Endothelial cell (in vitro differentiated cells): ENCODE data around the gene MSLN. TPM values are rescaled to one million over a fixed set of nuclear protein-coding genes. Genes with fewer than 3 reads are reported as not detected.

Experiments
- DNase-seq: peaks from one replicate; pipeline ENCODE4 v3.0.0; 2021; ENCODE audit warnings: low spot score
- H3K27ac Mint-ChIP-seq: one replicate; pipeline ENCODE4 v1.8.0; 2021; ENCODE audit warnings: mixed read lengths, inconsistent platforms; ENCODE audit not compliant: unreplicated experiment
- H3K27me3 Mint-ChIP-seq: one replicate; pipeline ENCODE4 v1.8.0; 2021; ENCODE audit warnings: mild to moderate bottlenecking, moderate library complexity, mixed read lengths, inconsistent platforms; ENCODE audit not compliant: unreplicated experiment
- H3K36me3 Mint-ChIP-seq: one replicate; pipeline ENCODE4 v1.8.0; 2021; ENCODE audit warnings: mild to moderate bottlenecking, low read depth, mixed read lengths, inconsistent platforms; ENCODE audit not compliant: unreplicated experiment
- H3K4me1 Mint-ChIP-seq: one replicate; pipeline ENCODE4 v1.8.0; 2021; ENCODE audit warnings: mild to moderate bottlenecking, mixed read lengths, inconsistent platforms; ENCODE audit not compliant: unreplicated experiment
- H3K4me3 Mint-ChIP-seq: one replicate; pipeline ENCODE4 v1.8.0; 2021; ENCODE audit warnings: mild to moderate bottlenecking, mixed read lengths, inconsistent platforms; ENCODE audit not compliant: unreplicated experiment
- H3K9me3 Mint-ChIP-seq: one replicate; pipeline ENCODE4 v1.8.0; 2021; ENCODE audit warnings: mixed read lengths, inconsistent platforms; ENCODE audit not compliant: unreplicated experiment
- total RNA-seq: library from RNA; stranded (reverse); fragmentation: NEBNext Ultra II Directional; extraction: Animal tissue kit (Norgen Biotek cat#: 25700); gene quantifications from one replicate; pipeline ENCODE4 v1.2.1, GENCODE V29; 2021; ENCODE audit not compliant: unreplicated experiment
- TF ChIP-seq, protein P1 (sequence below): fragments of 200-600 bp; sonication (generic); IDR thresholded peaks from one replicate; pipeline ENCODE4 v1.5.0; 2021; ENCODE audit warnings: antibody characterized with exemption; ENCODE audit not compliant: unreplicated experiment

The MSLN gene
- total RNA-seq, 1 donor from 2014 or later: 0.44 TPM

DNA sequence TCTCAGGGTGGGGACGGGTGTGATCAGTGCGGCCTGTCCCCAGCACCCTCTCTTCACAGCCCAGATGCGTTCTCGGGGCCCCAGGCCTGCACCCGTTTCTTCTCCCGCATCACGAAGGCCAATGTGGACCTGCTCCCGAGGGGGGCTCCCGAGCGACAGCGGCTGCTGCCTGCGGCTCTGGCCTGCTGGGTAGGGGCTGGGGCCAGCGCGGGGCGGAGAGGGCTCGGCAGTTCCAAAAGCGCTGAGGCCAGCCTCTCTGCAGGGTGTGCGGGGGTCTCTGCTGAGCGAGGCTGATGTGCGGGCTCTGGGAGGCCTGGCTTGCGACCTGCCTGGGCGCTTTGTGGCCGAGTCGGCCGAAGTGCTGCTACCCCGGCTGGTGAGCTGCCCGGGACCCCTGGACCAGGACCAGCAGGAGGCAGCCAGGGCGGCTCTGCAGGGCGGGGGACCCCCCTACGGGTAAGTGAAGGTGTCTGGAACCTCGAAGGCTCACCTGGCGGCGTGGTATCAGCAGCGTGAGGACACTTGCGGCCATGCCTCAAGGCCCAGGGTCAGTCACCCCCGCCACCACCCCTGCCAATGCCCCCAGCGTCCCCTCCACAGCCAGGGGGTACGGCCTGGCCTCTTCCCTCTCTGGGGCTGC lies 4.4 kb downstream of the MSLN start:
- TF ChIP-seq, protein P1, sequence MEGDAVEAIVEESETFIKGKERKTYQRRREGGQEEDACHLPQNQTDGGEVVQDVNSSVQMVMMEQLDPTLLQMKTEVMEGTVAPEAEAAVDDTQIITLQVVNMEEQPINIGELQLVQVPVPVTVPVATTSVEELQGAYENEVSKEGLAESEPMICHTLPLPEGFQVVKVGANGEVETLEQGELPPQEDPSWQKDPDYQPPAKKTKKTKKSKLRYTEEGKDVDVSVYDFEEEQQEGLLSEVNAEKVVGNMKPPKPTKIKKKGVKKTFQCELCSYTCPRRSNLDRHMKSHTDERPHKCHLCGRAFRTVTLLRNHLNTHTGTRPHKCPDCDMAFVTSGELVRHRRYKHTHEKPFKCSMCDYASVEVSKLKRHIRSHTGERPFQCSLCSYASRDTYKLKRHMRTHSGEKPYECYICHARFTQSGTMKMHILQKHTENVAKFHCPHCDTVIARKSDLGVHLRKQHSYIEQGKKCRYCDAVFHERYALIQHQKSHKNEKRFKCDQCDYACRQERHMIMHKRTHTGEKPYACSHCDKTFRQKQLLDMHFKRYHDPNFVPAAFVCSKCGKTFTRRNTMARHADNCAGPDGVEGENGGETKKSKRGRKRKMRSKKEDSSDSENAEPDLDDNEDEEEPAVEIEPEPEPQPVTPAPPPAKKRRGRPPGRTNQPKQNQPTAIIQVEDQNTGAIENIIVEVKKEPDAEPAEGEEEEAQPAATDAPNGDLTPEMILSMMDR: no peak
- Mint-ChIP-seq H3K36me3 (no peaks in the 10 kb centered on the region), H3K4me1 (no peaks in the 10 kb centered on the region), H3K4me3 (no peak overlapping the region), H3K27me3 (peaks cover 4% of the 10 kb centered on the region), H3K27ac (no peak overlapping the region), H3K9me3 (no peaks in the 10 kb centered on the region)
- no peak for DNase-seq

DNA sequence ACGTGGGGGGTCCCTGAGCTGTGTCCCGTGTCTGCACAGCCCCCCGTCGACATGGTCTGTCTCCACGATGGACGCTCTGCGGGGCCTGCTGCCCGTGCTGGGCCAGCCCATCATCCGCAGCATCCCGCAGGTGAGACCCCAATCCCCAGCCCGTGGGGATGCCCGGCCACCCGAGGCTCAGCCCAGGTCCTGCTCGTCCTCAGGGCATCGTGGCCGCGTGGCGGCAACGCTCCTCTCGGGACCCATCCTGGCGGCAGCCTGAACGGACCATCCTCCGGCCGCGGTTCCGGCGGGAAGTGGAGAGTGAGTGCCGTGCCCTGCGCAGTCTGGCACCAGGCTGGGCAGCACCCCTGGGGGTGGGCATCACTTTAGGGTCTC lies 4.9 kb downstream of the MSLN start:
- Mint-ChIP-seq H3K36me3 (no peaks in the 10 kb centered on the region), H3K4me3 (no peak overlapping the region), H3K4me1 (no peaks in the 10 kb centered on the region), H3K9me3 (no peaks in the 10 kb centered on the region), H3K27me3 (peaks cover 4% of the 10 kb centered on the region), H3K27ac (no peak overlapping the region)
- DNase-seq: no peak
- TF ChIP-seq, protein P1: no peak

DNA sequence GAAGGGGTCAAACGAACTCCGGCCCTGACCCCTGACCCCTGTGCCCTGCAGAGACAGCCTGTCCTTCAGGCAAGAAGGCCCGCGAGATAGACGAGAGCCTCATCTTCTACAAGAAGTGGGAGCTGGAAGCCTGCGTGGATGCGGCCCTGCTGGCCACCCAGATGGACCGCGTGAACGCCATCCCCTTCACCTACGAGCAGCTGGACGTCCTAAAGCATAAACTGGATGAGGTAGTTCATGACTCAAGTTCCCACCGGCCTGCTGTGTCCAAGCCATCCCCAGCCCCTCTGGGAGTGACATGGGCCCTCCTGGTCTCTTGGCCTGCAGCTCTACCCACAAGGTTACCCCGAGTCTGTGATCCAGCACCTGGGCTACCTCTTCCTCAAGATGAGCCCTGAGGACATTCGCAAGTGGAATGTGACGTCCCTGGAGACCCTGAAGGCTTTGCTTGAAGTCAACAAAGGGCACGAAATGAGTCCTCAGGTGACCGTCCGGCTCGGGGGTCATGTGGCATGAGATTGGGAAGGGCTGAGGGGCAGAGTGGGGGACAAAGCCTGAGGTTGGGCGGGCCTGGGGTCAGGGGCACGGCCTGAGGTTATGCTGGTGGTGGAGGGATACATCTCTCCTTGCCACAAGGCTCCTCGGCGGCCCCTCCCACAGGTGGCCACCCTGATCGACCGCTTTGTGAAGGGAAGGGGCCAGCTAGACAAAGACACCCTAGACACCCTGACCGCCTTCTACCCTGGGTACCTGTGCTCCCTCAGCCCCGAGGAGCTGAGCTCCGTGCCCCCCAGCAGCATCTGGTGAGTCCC lies 5.7 kb downstream of the MSLN start:
- Mint-ChIP-seq H3K36me3 (no peaks in the 10 kb centered on the region), H3K4me3 (no peak overlapping the region), H3K9me3 (no peaks in the 10 kb centered on the region), H3K27ac (no peak overlapping the region), H3K27me3 (peaks cover 6% of the 10 kb centered on the region), H3K4me1 (no peaks in the 10 kb centered on the region)
- TF ChIP-seq, protein P1: no peak
- no peak for DNase-seq

DNA sequence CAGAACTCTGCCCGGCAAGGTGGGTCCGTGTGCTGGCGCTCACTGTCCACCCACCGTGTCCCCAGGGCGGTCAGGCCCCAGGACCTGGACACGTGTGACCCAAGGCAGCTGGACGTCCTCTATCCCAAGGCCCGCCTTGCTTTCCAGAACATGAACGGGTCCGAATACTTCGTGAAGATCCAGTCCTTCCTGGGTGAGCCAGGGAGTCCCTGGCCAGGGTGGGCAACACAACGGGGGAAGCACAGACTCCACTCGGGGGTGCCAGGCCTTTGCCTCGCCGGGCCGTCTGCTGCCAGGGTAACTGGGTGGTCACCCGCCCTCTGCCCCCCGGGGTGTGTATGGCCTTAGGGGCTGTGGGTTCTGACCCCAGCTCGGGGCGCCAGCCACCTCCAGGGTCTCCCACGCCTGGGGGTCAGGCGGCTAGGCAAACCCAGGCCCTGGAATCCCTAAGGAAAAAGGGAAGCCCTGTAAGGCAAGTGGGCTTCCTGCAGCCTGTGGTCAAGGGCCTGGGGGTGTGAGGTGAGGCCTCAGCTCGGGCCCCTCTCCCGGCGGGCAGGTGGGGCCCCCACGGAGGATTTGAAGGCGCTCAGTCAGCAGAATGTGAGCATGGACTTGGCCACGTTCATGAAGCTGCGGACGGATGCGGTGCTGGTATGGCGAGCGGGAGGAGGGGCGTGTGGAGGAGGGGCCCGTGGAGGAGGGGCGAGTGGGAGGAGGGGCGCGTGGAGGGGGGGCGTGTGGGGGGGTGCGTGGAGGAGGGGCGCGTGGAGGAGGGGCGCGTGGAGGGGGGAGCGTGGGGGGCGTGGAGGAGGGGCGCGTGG lies 6.5 kb downstream of the MSLN start:
- no peaks in the 10 kb centered on the region for H3K9me3 Mint-ChIP-seq
- no peak overlapping the region for H3K4me3 Mint-ChIP-seq
- no peak overlapping the region for H3K27ac Mint-ChIP-seq
- H3K36me3 Mint-ChIP-seq: no peaks in the 10 kb centered on the region
- H3K4me1 Mint-ChIP-seq: no peaks in the 10 kb centered on the region
- H3K27me3 Mint-ChIP-seq: peaks cover 7% of the 10 kb centered on the region
- TF ChIP-seq, protein P1: no peak
- DNase-seq: no peak
